Mucosa of gallbladder (tissue), 1 donor: ENCODE results near the gene TSEN54. TPM values are rescaled to one million over a fixed set of nuclear protein-coding genes. Genes with fewer than 3 reads are reported as not detected.

Source experiments
- DNase-seq: peaks from one replicate; pipeline ENCODE4 v3.0.0-alpha.2; 2020; ENCODE audit warnings: low spot score
- total RNA-seq: library from RNA; stranded (reverse); gene quantifications from one replicate; pipeline ENCODE4 v1.2.1, GENCODE V29; 2021
- donor health status: DM: no; HTN: no; CAD: no.

Gene TSEN54
- total RNA-seq, 1 donor from 2014 or later: 158 TPM

GRCh38 chr17:75564195-75564594 is 47.9 kb downstream of the TSEN54 start:
- no peak for DNase-seq

- DNase-seq: no peak
Measured at GRCh38 chr17:75565066-75565465, 48.7 kb downstream of the TSEN54 start.

- DNase-seq: no peak
Measured at GRCh38 chr17:75565618-75566017, 49.3 kb downstream of the TSEN54 start.

- no peak for DNase-seq
Measured at GRCh38 chr17:75566416-75566815, 50.1 kb downstream of the TSEN54 start.

- DNase-seq: no peak
Measured at GRCh38 chr17:75566834-75567233, 50.5 kb downstream of the TSEN54 start.

GRCh38 chr17:75568412-75569255 is 52.3 kb downstream of the TSEN54 start:
- no peak for DNase-seq

- no peak for DNase-seq
Measured at GRCh38 chr17:75570034-75570676, 53.8 kb downstream of the TSEN54 start.

- DNase-seq: no peak
Measured at GRCh38 chr17:75570772-75571171, 54.4 kb downstream of the TSEN54 start.

GRCh38 chr17:75571197-75571884 is 55.0 kb downstream of the TSEN54 start:
- no peak for DNase-seq

GRCh38 chr17:75571885-75572215 is 55.5 kb downstream of the TSEN54 start:
- no peak for DNase-seq

GRCh38 chr17:75572713-75573539 is 56.6 kb downstream of the TSEN54 start:
- DNase-seq: no peak

GRCh38 chr17:75573540-75573957 is 57.2 kb downstream of the TSEN54 start:
- no peak for DNase-seq

- no peak for DNase-seq
Measured at GRCh38 chr17:75573994-75574393, 57.7 kb downstream of the TSEN54 start.

Other genes with a start within 250 kb of the TSEN54 start
- 25.5 TPM for gene MIF4GD, start 245.3 kb upstream of the TSEN54 start, total RNA-seq
- gene SLC25A19, start 227.1 kb upstream of the TSEN54 start, total RNA-seq: 17.0 TPM
- gene GRB2, start 110.8 kb upstream of the TSEN54 start, total RNA-seq: 94.3 TPM
- gene TMEM94, start 59.9 kb upstream of the TSEN54 start, total RNA-seq: 106 TPM
- gene CASKIN2, start 991 bp upstream of the TSEN54 start, total RNA-seq: 74.7 TPM
- gene LLGL2, start 9.2 kb downstream of the TSEN54 start, total RNA-seq: 477 TPM
- 434 TPM for gene MYO15B, start 71.3 kb downstream of the TSEN54 start, total RNA-seq
- gene SMIM5, start 116.9 kb downstream of the TSEN54 start, total RNA-seq: 15.5 TPM
- 110 TPM for gene RECQL5, start 150.6 kb downstream of the TSEN54 start, total RNA-seq
- gene SAP30BP, start 150.8 kb downstream of the TSEN54 start, total RNA-seq: 65.4 TPM
- gene ITGB4, start 204.9 kb downstream of the TSEN54 start, total RNA-seq: 317 TPM
- gene GALK1, start 248.7 kb downstream of the TSEN54 start, total RNA-seq: 35.9 TPM